Measurements from ENCODE around the gene CARD10.
"Not testable (repeated sequence)": the region's sequence is repeated elsewhere in the genome, so short reads cannot be mapped to it uniquely, and the experiment has no call there.

GRCh38 chr22:37468201-37468695 lies 51.0 kb downstream of the CARD10 start:
- not testable (repeated sequence) for TF ChIP-seq CTCF (IDR thresholded peaks at IDR 0.05; ENCODE audit: low read depth, low read length); EZH2phosphoT487 (IDR thresholded peaks at IDR 0.05; ENCODE audit: low read depth)
